Muscle layer of colon (tissue), 2 donors: Measurements from ENCODE around the gene MTG2.

Experiments
- H3K27ac ChIP-seq: one replicate; pipeline ENCODE4 v1.7.0; 2013; ENCODE audit warnings: low read depth, mild to moderate bottlenecking, low read length, moderate library complexity
- H3K27me3 ChIP-seq, 2 donors: one replicate each; pipeline ENCODE4 v1.7.0; 2013; ENCODE audit warnings: low read length in 2 of 2, mild to moderate bottlenecking in 2 of 2; ENCODE audit not compliant: insufficient read depth in 2 of 2, control insufficient read depth in 1 of 2
- H3K36me3 ChIP-seq: one replicate; pipeline ENCODE4 v1.7.0; 2013; ENCODE audit warnings: mild to moderate bottlenecking, low read length; ENCODE audit not compliant: insufficient read depth
- H3K4me1 ChIP-seq: one replicate; pipeline ENCODE4 v1.7.0; 2013; ENCODE audit warnings: mild to moderate bottlenecking, low read length; ENCODE audit not compliant: insufficient read depth
- H3K4me3 ChIP-seq, 2 donors: one replicate each; pipeline ENCODE4 v1.7.0; 2013; ENCODE audit warnings: low read length in 2 of 2, low read depth in 1 of 2, mild to moderate bottlenecking in 1 of 2, moderate library complexity in 1 of 2
- H3K9ac ChIP-seq: one replicate; pipeline ENCODE4 v1.7.0; 2013; ENCODE audit warnings: low read length
- H3K9me3 ChIP-seq: one replicate; pipeline ENCODE4 v1.7.0; 2013; ENCODE audit warnings: mild to moderate bottlenecking, low read length
- donor health status: abdominal sarcoma.
- donor health status: Adenocarcinoma of cecum.

MTG2 gene

GRCh38 chr20:62139636-62140035, 43.2 kb upstream of the MTG2 start:
- no peak overlapping the region for H3K27ac ChIP-seq
- peaks cover 54% of the 10 kb centered on the region for H3K36me3 ChIP-seq
- H3K4me3 ChIP-seq, result no peak overlapping the region
- H3K9me3 ChIP-seq, result no peaks in the 10 kb centered on the region
- H3K27me3 ChIP-seq, result no peaks in the 10 kb centered on the region
- H3K9ac ChIP-seq, result no peak overlapping the region
- peaks cover 18% of the 10 kb centered on the region for H3K4me1 ChIP-seq

- Histone ChIP-seq H3K4me1 (peaks cover 31% of the 10 kb centered on the region), H3K27me3 (no peaks in the 10 kb centered on the region), H3K9me3 (no peaks in the 10 kb centered on the region), H3K9ac (peak overlapping the region; percentile 54), H3K27ac (no peak overlapping the region), H3K36me3 (peaks cover 40% of the 10 kb centered on the region), H3K4me3 (peak overlapping the region in 1 of 2 donors; percentile 68)
These were observed 41.8 kb upstream of the MTG2 start for GRCh38 chr20:62141043-62141396.

GRCh38 chr20:62141397-62142251, 41.2 kb upstream of the MTG2 start:
- peak overlapping the region; percentile 54 for H3K9ac ChIP-seq

GRCh38 chr20:62142252-62143080, 40.4 kb upstream of the MTG2 start:
- Histone ChIP-seq H3K9ac (peak overlapping the region; percentile 54), H3K27me3 (no peaks in the 10 kb centered on the region), H3K27ac (peak overlapping the region; percentile 75), H3K36me3 (peaks cover 27% of the 10 kb centered on the region), H3K4me1 (peaks cover 33% of the 10 kb centered on the region), H3K9me3 (no peaks in the 10 kb centered on the region), H3K4me3 (peak overlapping the region; percentile 68 to 81)

More at GRCh38 chr20:62141397-62142251, 41.2 kb upstream of the MTG2 start:
- Histone ChIP-seq H3K27ac (peak overlapping the region; percentile 75), H3K36me3 (peaks cover 34% of the 10 kb centered on the region), H3K4me3 (peak overlapping the region; percentile 68 to 81), H3K9me3 (no peaks in the 10 kb centered on the region), H3K27me3 (no peaks in the 10 kb centered on the region), H3K4me1 (peaks cover 33% of the 10 kb centered on the region)

GRCh38 chr20:62143081-62143956, 39.5 kb upstream of the MTG2 start, which contains the start of the genes PSMA7 and SS18L1:
Gene PSMA7, minus strand, starts transcription at chr20:62143394. Its CDS starts 91 bp downstream, at chr20:62143303.
Gene SS18L1, plus strand, starts transcription at chr20:62143769. Its CDS starts 52 bp downstream, at chr20:62143821.
- H3K4me3 ChIP-seq, result peak within 1 kb of the TSS; percentile 68 to 81
- H3K4me1 ChIP-seq, result peaks cover 33% of the 10 kb centered on the region
- H3K9ac ChIP-seq, result peak within 1 kb of the TSS; percentile 54
- H3K36me3 ChIP-seq, result peaks cover 18% of the 10 kb centered on the region
- peak within 1 kb of the TSS; percentile 75 for H3K27ac ChIP-seq
- H3K27me3 ChIP-seq, result no peaks in the 10 kb centered on the region
- no peaks in the 10 kb centered on the region for H3K9me3 ChIP-seq

GRCh38 chr20:62143957-62144825, 38.6 kb upstream of the MTG2 start:
- Histone ChIP-seq H3K27me3 (no peaks in the 10 kb centered on the region), H3K9me3 (no peaks in the 10 kb centered on the region), H3K4me1 (peaks cover 33% of the 10 kb centered on the region), H3K27ac (peak overlapping the region; percentile 61), H3K9ac (peak overlapping the region; percentile 12), H3K36me3 (peaks cover 12% of the 10 kb centered on the region), H3K4me3 (peak overlapping the region; percentile 52 to 66)

GRCh38 chr20:62145688-62146018, 37.2 kb upstream of the MTG2 start:
- H3K9me3 ChIP-seq, result no peaks in the 10 kb centered on the region
- no peaks in the 10 kb centered on the region for H3K36me3 ChIP-seq
- no peak overlapping the region for H3K4me3 ChIP-seq
- no peak overlapping the region for H3K27ac ChIP-seq
- H3K9ac ChIP-seq, result no peak overlapping the region
- peaks cover 33% of the 10 kb centered on the region for H3K4me1 ChIP-seq
- no peaks in the 10 kb centered on the region for H3K27me3 ChIP-seq

- no peak overlapping the region for H3K4me3 ChIP-seq
- no peaks in the 10 kb centered on the region for H3K36me3 ChIP-seq
- no peaks in the 10 kb centered on the region for H3K27me3 ChIP-seq
- H3K27ac ChIP-seq, result no peak overlapping the region
- H3K9ac ChIP-seq, result no peak overlapping the region
- peaks cover 28% of the 10 kb centered on the region for H3K4me1 ChIP-seq
- H3K9me3 ChIP-seq, result no peaks in the 10 kb centered on the region
These were observed 36.6 kb upstream of the MTG2 start for GRCh38 chr20:62146019-62146755.

- Histone ChIP-seq H3K36me3 (no peaks in the 10 kb centered on the region), H3K27me3 (no peaks in the 10 kb centered on the region), H3K27ac (no peak overlapping the region), H3K9me3 (no peaks in the 10 kb centered on the region), H3K4me3 (no peak overlapping the region), H3K4me1 (peaks cover 19% of the 10 kb centered on the region), H3K9ac (no peak overlapping the region)
These were observed 35.7 kb upstream of the MTG2 start for GRCh38 chr20:62147125-62147524.

- H3K4me1 ChIP-seq, result peaks cover 18% of the 10 kb centered on the region
- no peaks in the 10 kb centered on the region for H3K9me3 ChIP-seq
- H3K4me3 ChIP-seq, result no peak overlapping the region
- H3K27ac ChIP-seq, result no peak overlapping the region
- H3K9ac ChIP-seq, result no peak overlapping the region
- H3K27me3 ChIP-seq, result no peaks in the 10 kb centered on the region
- no peaks in the 10 kb centered on the region for H3K36me3 ChIP-seq
These were observed 35.3 kb upstream of the MTG2 start for GRCh38 chr20:62147528-62147927.
